ENCODE measurements around the gene SSH2.
"Not testable (repeated sequence)": the region's sequence is repeated elsewhere in the genome, so short reads cannot be mapped to it uniquely, and the experiment has no call there.

The SSH2 gene

GRCh38 chr17:29807520-29808361, 122.3 kb downstream of the SSH2 start:
- H3K4me1 Mint-ChIP-seq (ENCODE audit: low read depth): peaks cover 18% of the 10 kb centered on the region
- H3K4me3 Mint-ChIP-seq: no peak overlapping the region
- H3K9me3 Mint-ChIP-seq (ENCODE audit: low read depth): no peaks in the 10 kb centered on the region
- no peaks in the 10 kb centered on the region for H3K36me3 Mint-ChIP-seq
- no peaks in the 10 kb centered on the region for H3K27me3 Mint-ChIP-seq
- H3K27ac Mint-ChIP-seq: no peak overlapping the region

GRCh38 chr17:29802246-29802645, 127.8 kb downstream of the SSH2 start:
- Mint-ChIP-seq H3K27ac (no peak overlapping the region), H3K4me3 (no peak overlapping the region), H3K4me1 (ENCODE audit: low read depth) (no peaks in the 10 kb centered on the region), H3K9me3 (ENCODE audit: low read depth) (no peaks in the 10 kb centered on the region), H3K27me3 (no peaks in the 10 kb centered on the region), H3K36me3 (peaks cover 2% of the 10 kb centered on the region)

DNA sequence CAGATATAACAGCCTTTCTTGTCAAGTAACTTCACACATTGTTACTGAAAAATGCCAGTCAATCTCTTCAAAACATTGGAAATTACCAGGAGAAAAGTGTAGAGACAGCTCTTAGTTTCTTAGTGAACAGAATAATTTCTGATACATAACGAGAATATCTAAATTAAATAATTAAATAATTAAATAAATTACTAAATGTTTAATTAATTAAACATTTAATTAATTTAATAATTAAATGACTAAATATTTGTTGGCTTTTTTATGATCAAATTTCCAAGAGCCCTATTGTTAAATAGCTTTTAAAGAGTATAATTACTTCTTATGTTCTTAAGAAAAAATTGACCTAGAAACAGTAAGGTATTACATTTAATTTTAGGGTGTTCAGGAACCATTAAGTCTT, 129.6 kb downstream of the SSH2 start:
- Mint-ChIP-seq H3K27me3 (no peaks in the 10 kb centered on the region), H3K27ac (no peak overlapping the region), H3K4me3 (no peak overlapping the region)

DNA sequence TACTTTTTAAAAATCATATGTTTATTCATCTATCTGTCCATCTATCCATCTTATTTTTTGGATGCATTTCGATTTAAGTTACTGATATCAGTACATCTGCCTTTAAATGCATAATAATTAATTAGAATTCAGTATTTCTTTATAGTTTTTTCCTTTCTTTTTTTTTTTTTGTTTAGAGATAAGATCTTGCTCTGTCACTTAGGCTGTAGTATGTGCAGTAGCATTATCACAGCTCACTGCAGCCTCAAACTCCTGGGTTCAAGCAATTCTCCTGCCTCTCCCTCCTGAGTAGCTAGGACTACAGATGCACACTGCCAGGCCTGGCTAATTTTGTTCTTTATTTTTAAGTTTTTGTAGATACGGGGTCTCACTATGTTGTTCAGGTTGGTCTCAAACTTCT, 133.4 kb downstream of the SSH2 start:
- H3K4me1 Mint-ChIP-seq (ENCODE audit: low read depth): no peaks in the 10 kb centered on the region
- H3K4me3 Mint-ChIP-seq: no peak overlapping the region
- H3K27ac Mint-ChIP-seq: no peak overlapping the region
- peaks cover 2% of the 10 kb centered on the region for H3K36me3 Mint-ChIP-seq
- H3K27me3 Mint-ChIP-seq: no peaks in the 10 kb centered on the region
- H3K9me3 Mint-ChIP-seq (ENCODE audit: low read depth): no peaks in the 10 kb centered on the region

More for the DNA sequence above, 129.6 kb downstream of the SSH2 start:
- H3K36me3 Mint-ChIP-seq: peaks cover 2% of the 10 kb centered on the region
- H3K9me3 Mint-ChIP-seq (ENCODE audit: low read depth): no peaks in the 10 kb centered on the region
- H3K4me1 Mint-ChIP-seq (ENCODE audit: low read depth): no peaks in the 10 kb centered on the region

DNA sequence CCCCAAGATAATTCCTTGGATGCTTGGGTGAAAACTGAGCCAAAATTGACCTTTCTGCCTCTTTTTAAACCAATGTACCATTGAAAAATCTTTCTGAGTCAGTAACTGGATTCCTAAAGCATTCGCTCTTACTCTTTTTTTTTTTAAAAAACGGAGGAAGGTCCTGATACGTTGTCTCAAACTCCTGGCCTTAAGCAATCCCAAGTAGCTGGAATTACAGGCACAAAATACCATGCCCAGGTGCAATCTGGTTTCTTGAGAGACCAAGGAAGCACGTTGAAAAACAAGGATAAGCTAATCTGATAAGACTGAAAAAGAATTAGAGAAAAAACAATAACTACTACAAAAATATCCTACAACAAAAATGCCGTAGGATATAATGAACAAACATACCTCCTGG, 136.5 kb downstream of the SSH2 start:
- Mint-ChIP-seq H3K4me1 (ENCODE audit: low read depth) (no peaks in the 10 kb centered on the region), H3K4me3 (no peak overlapping the region), H3K9me3 (ENCODE audit: low read depth) (no peaks in the 10 kb centered on the region), H3K36me3 (peaks cover 2% of the 10 kb centered on the region), H3K27me3 (no peaks in the 10 kb centered on the region), H3K27ac (no peak overlapping the region)

DNA sequence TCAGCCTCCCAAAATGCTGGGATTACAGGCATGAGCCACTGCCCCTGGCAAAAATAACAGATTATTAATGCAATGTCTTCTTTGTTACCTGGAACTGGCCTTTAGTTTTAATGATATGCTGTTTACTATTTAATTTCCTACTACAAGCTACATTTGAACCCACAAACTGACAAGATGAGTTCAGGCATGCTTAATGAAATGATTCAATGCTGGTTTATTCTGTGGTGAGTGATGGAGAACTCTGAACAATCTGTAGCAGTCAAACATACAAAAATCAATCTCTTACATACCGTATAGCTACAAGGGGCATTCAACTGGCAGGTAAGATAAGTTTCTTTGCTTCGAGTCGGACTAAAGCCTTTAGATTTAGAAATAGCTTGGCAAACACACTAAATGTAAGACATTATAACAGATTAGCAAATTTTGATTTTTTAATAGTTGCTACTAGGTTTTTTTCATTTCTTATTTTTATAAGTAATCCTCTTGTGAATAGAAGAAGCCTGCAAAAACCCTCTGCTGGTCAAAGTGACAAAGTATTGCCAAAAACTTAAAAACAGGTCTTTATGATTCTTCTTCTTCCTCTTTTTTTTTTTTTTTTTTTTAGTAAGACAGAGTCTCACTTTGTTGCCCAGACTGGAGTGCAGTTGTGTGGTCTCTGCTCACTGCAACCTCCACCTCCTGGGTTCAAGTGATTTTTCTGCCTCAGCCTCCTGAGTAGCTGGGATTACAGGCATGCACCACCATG, 138.5 kb downstream of the SSH2 start:
- H3K27ac Mint-ChIP-seq: no peak overlapping the region
- no peak overlapping the region for H3K4me3 Mint-ChIP-seq
- no peaks in the 10 kb centered on the region for H3K27me3 Mint-ChIP-seq
- peaks cover 2% of the 10 kb centered on the region for H3K36me3 Mint-ChIP-seq
- H3K4me1 Mint-ChIP-seq (ENCODE audit: low read depth): no peaks in the 10 kb centered on the region
- no peaks in the 10 kb centered on the region for H3K9me3 Mint-ChIP-seq (ENCODE audit: low read depth)

GRCh38 chr17:29789196-29790170, 140.5 kb downstream of the SSH2 start:
- Mint-ChIP-seq H3K9me3 (ENCODE audit: low read depth) (no peaks in the 10 kb centered on the region), H3K4me1 (ENCODE audit: low read depth) (no peaks in the 10 kb centered on the region), H3K27me3 (no peaks in the 10 kb centered on the region), H3K4me3 (no peak overlapping the region), H3K36me3 (peaks cover 2% of the 10 kb centered on the region), H3K27ac (no peak overlapping the region)

DNA sequence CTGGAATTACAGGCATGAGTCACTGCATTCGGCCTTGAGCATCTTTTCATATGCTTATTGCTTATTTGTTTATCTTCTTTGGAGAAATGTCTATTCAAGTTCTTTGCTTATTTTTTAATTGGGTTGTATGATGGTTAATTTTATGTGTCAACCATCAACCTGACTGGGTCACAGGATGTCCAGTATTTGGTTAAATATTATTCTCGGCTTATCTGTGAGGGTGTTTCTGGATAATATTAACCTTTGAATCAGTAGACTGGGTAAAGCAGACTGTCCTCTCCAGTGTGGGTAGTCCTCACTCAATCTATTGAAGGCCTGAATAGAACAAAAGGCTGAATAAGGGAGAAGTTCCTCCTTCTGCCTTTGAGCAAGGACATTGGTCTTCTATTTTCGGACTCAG, 142.0 kb downstream of the SSH2 start:
- H3K27ac Mint-ChIP-seq: no peak overlapping the region
- H3K4me1 Mint-ChIP-seq (ENCODE audit: low read depth): no peaks in the 10 kb centered on the region
- no peaks in the 10 kb centered on the region for H3K27me3 Mint-ChIP-seq
- peaks cover 2% of the 10 kb centered on the region for H3K36me3 Mint-ChIP-seq
- H3K4me3 Mint-ChIP-seq: no peak overlapping the region
- H3K9me3 Mint-ChIP-seq (ENCODE audit: low read depth): no peaks in the 10 kb centered on the region

DNA sequence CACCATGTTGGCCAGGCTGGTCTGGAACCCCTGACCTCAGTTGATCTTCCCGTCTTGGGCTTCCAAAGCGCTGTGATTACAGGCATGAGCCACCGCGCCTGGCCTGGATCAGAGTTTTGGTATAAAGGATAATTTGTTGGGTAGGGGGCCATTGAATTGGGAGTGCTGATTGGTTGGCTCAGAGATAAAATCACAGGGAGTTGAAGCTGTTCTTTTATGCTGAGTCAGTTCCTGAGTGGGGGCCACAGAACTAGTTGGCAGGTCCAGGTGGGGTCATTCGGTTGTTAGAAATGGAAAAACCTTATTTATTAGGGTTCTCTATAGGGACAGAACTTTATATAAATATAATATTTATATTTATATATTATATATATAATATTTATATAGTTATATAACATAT, 147.1 kb downstream of the SSH2 start:
- H3K36me3 Mint-ChIP-seq: peaks cover under 1% of the 10 kb centered on the region
- no peaks in the 10 kb centered on the region for H3K27me3 Mint-ChIP-seq
- peaks cover 9% of the 10 kb centered on the region for H3K4me1 Mint-ChIP-seq (ENCODE audit: low read depth)
- H3K9me3 Mint-ChIP-seq (ENCODE audit: low read depth): no peaks in the 10 kb centered on the region
- H3K27ac Mint-ChIP-seq: no peak overlapping the region
- H3K4me3 Mint-ChIP-seq: no peak overlapping the region

GRCh38 chr17:29779812-29780190, 150.2 kb downstream of the SSH2 start:
- not testable (repeated sequence) for H3K4me1 Mint-ChIP-seq (ENCODE audit: low read depth); H3K27ac Mint-ChIP-seq; H3K36me3 Mint-ChIP-seq; H3K27me3 Mint-ChIP-seq; H3K4me3 Mint-ChIP-seq; H3K9me3 Mint-ChIP-seq (ENCODE audit: low read depth)

GRCh38 chr17:29778956-29779811, 150.8 kb downstream of the SSH2 start:
- Mint-ChIP-seq H3K36me3 (peaks cover 3% of the 10 kb centered on the region), H3K9me3 (ENCODE audit: low read depth) (no peaks in the 10 kb centered on the region), H3K27me3 (no peaks in the 10 kb centered on the region), H3K4me3 (no peak overlapping the region), H3K4me1 (ENCODE audit: low read depth) (peaks cover 9% of the 10 kb centered on the region), H3K27ac (no peak overlapping the region)

- Mint-ChIP-seq H3K9me3 (ENCODE audit: low read depth) (no peaks in the 10 kb centered on the region), H3K36me3 (peaks cover 3% of the 10 kb centered on the region), H3K27me3 (no peaks in the 10 kb centered on the region), H3K4me1 (ENCODE audit: low read depth) (peaks cover 9% of the 10 kb centered on the region), H3K4me3 (no peak overlapping the region), H3K27ac (no peak overlapping the region)
Measured at GRCh38 chr17:29777663-29778062, 152.4 kb downstream of the SSH2 start.

DNA sequence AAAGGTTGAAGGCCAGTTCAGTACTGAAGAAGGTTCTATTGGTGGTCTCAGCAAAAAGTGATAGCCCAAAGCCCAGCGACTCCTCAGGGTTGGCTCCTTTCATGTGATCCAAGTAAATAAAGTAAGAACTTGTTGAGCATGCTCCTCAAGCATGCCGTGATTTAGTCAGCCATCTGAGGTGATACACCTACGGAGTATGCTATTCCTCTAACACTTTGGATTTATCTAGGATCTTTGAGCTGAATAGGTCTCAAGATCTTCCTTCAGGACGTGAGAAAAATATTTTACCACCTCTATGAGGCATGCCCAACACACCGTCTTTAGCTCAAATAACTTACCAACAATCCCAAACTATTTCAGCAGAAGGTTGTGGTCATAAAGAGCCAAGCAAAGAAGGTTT, 154.0 kb downstream of the SSH2 start:
- no peak overlapping the region for H3K4me3 Mint-ChIP-seq
- H3K9me3 Mint-ChIP-seq (ENCODE audit: low read depth): no peaks in the 10 kb centered on the region
- H3K36me3 Mint-ChIP-seq: peaks cover 3% of the 10 kb centered on the region
- H3K27ac Mint-ChIP-seq: no peak overlapping the region
- peaks cover 9% of the 10 kb centered on the region for H3K4me1 Mint-ChIP-seq (ENCODE audit: low read depth)
- H3K27me3 Mint-ChIP-seq: no peaks in the 10 kb centered on the region

GRCh38 chr17:29772981-29773380, 157.0 kb downstream of the SSH2 start:
- Mint-ChIP-seq H3K27me3 (no peaks in the 10 kb centered on the region), H3K36me3 (peaks cover 5% of the 10 kb centered on the region), H3K9me3 (ENCODE audit: low read depth) (no peaks in the 10 kb centered on the region), H3K4me3 (no peak overlapping the region), H3K4me1 (ENCODE audit: low read depth) (no peaks in the 10 kb centered on the region), H3K27ac (no peak overlapping the region)
